H1 (cell line): ENCODE data around the gene NRXN3.

ENCODE experiments used
- CEBPB ChIP-seq: IDR thresholded peaks from 2 replicates; pipeline ENCODE4 v1.6.1; 2012; ENCODE audit warnings: low read depth, low read length
- CTCF ChIP-seq, 3 experiments: IDR thresholded peaks; 1 replicate in 2 of 3; 2 replicates in 1 of 3; pipeline versions ENCODE4 v1.5.1 to v1.6.1; 2011; ENCODE audit warnings: low read length in 3 of 3, mild to moderate bottlenecking in 3 of 3, inconsistent platforms in 2 of 3, low read depth in 1 of 3, moderate library complexity in 1 of 3; ENCODE audit not compliant: insufficient read depth in 1 of 3; ENCODE audit errors: control extremely low read depth in 1 of 3
- EP300 ChIP-seq, 2 experiments: IDR thresholded peaks; 1 replicate in 1 of 2; 2 replicates in 1 of 2; pipeline ENCODE4 v1.6.1; 2011 to 2012; ENCODE audit warnings: low read depth in 2 of 2, low read length in 2 of 2, mild to moderate bottlenecking in 2 of 2, borderline replicate concordance in 1 of 2, inconsistent platforms in 1 of 2, moderate library complexity in 1 of 2
- JUND ChIP-seq: IDR thresholded peaks from 2 replicates; pipeline ENCODE4 v1.6.1; 2011; ENCODE audit warnings: mild to moderate bottlenecking, improper control_type of control experiment, low read length
- SIN3A ChIP-seq, 2 experiments: IDR thresholded peaks in 1 of 2; conservative IDR thresholded peaks in 1 of 2; 2 replicates each; pipeline ENCODE4 v1.6.1; 2011 to 2012; ENCODE audit warnings: low read length in 2 of 2, improper control_type of control experiment in 1 of 2, low read depth in 1 of 2, mild to moderate bottlenecking in 1 of 2
- SP1 ChIP-seq: IDR thresholded peaks from 2 replicates; pipeline ENCODE4 v1.6.1; 2011; ENCODE audit warnings: low read depth, low read length

- TF ChIP-seq CEBPB = no peak
- no peak for TF ChIP-seq SIN3A (conservative IDR thresholded peaks at IDR 0.05 in 1 of 2, IDR thresholded peaks at IDR 0.05 in 1 of 2; ENCODE audit: low read depth in 1 of 2, low read length in 2 of 2)
- no peak for TF ChIP-seq CTCF (IDR thresholded peaks at IDR 0.05; ENCODE audit: control extremely low read depth in 1 of 3, insufficient read depth in 1 of 3, low read depth in 1 of 3, low read length in 3 of 3)
- TF ChIP-seq JUND = no peak
- TF ChIP-seq SP1 = no peak
- TF ChIP-seq EP300 (IDR thresholded peaks at IDR 0.05; ENCODE audit: borderline replicate concordance in 1 of 2, low read depth in 2 of 2, low read length in 2 of 2) = no peak
These were observed 1123.5 kb downstream of the NRXN3 start for GRCh38 chr14:79293482-79294177.
